K562 (cell line): ENCODE measurements around the gene KCNK4. TPM values are rescaled to one million over a fixed set of nuclear protein-coding genes. Genes with fewer than 3 reads are reported as not detected.

Experiments
- ATAC-seq: fragments of 200-7000 bp; cut with Tn5 transposase; 3 replicates; pipeline ENCODE4 v1.9.1; 2020; ENCODE audit warnings: moderate library complexity
- BruUV-seq: library from RNA; stranded (reverse); fragments of 400-500 nt; replicated peaks from 2 replicates; lab custom pipeline; 2021; lab: Mats Ljungman, UMichigan
- CTCF ChIA-PET: fragments of 300-600 bp; formaldehyde crosslinking; extraction: SDS; loops from one replicate; lab custom pipeline; 2021; ENCODE audit warnings: low intra/inter-chr PET ratio; lab: Yijun Ruan, JAX
- POLR2A ChIA-PET: fragments of 300-600, 350-650 bp; sonication (Branson Sonifier 250); formaldehyde crosslinking; extraction: SDS; loops from one replicate; lab custom pipeline; 2021; ENCODE audit warnings: antibody characterized with exemption, inconsistent platforms; lab: Yijun Ruan, JAX
- DNase-seq, 4 experiments: peaks; one replicate each; pipeline versions ENCODE4 v3.0.0 to v3.0.0-alpha.2; 2011 to 2018; ENCODE audit warnings: low spot score in 3 of 4, mixed read lengths in 3 of 4; ENCODE audit errors: extremely low read depth in 1 of 4
- FAIRE-seq: peaks from 2 replicates; lab custom pipeline; 2011; peaks lifted over from hg19 to GRCh38; lab: Jason Lieb, UNC
- H2AFZ ChIP-seq: 2 replicates; pipeline ENCODE4 v1.6.0; 2011; ENCODE audit warnings: low read depth, low read length, control low read depth, inconsistent platforms
- H3K27ac ChIP-seq: fragments of 200-600 bp; 3 replicates; pipeline ENCODE4 v1.8.0; 2011; ENCODE audit warnings: low read depth, mild to moderate bottlenecking, control low read depth, inconsistent platforms, low read length, moderate library complexity, mixed read lengths; ENCODE audit errors: extremely low read depth
- H3K27me3 ChIP-seq, 2 experiments: fragments of 300-600 bp in 1 of 2; 2 replicates in 1 of 2; 3 replicates in 1 of 2; pipeline versions ENCODE4 v1.6.0 to v1.8.0; 2011; ENCODE audit warnings: inconsistent platforms in 2 of 2, low read length in 2 of 2, mild to moderate bottlenecking in 1 of 2, mixed read lengths in 1 of 2, moderate library complexity in 1 of 2; ENCODE audit not compliant: control insufficient read depth in 2 of 2, insufficient read depth in 2 of 2
- H3K36me3 ChIP-seq: fragments of 300-600 bp; 3 replicates; pipeline ENCODE4 v1.8.0; 2011; ENCODE audit warnings: mild to moderate bottlenecking, low read length, inconsistent platforms; ENCODE audit not compliant: control insufficient read depth, insufficient read depth
- H3K4me1 ChIP-seq, 2 experiments: fragments of 200-600 bp in 1 of 2; replicated peaks in 1 of 2; 2 replicates in 1 of 2; 3 replicates in 1 of 2; pipeline versions ENCODE4 v1.5.1 to v1.8.0; 2011; ENCODE audit warnings: inconsistent platforms in 2 of 2, low read length in 2 of 2, mild to moderate bottlenecking in 1 of 2, mixed read lengths in 1 of 2, moderate library complexity in 1 of 2; ENCODE audit not compliant: control insufficient read depth in 2 of 2, insufficient read depth in 2 of 2
- H3K4me2 ChIP-seq: 2 replicates; pipeline ENCODE4 v1.6.1; 2011; ENCODE audit warnings: low read length, control low read depth, inconsistent platforms, mixed read lengths; ENCODE audit not compliant: insufficient read depth
- H3K4me3 ChIP-seq: fragments of 200-600 bp; sonication (generic), shearing (Covaris generic); 2 replicates; pipeline ENCODE4 v1.5.1; 2016; ENCODE audit warnings: control low read depth, inconsistent platforms
- H3K79me2 ChIP-seq: fragments of 200-600 bp; 3 replicates; pipeline ENCODE4 v1.8.0; 2011; ENCODE audit warnings: low read length, inconsistent platforms; ENCODE audit not compliant: control insufficient read depth, insufficient read depth
- H3K9ac ChIP-seq, 2 experiments: 2 replicates each; pipeline versions ENCODE4 v1.6.0 to v1.6.1; 2011; ENCODE audit warnings: low read depth in 2 of 2, low read length in 2 of 2, control low read depth in 1 of 2, inconsistent platforms in 1 of 2, mild to moderate bottlenecking in 1 of 2, mixed read lengths in 1 of 2; ENCODE audit not compliant: insufficient read depth in 1 of 2
- H3K9me1 ChIP-seq: one replicate; pipeline ENCODE4 v1.6.0; 2011; ENCODE audit warnings: inconsistent platforms, mild to moderate bottlenecking, low read length, moderate library complexity; ENCODE audit not compliant: control insufficient read depth, insufficient read depth
- H3K9me3 ChIP-seq: replicated peaks from 2 replicates; pipeline ENCODE4 v1.5.1; 2011; ENCODE audit warnings: low read depth, low read length, inconsistent platforms; ENCODE audit not compliant: control insufficient read depth, insufficient read depth
- H4K20me1 ChIP-seq: replicated peaks from 2 replicates; pipeline ENCODE4 v1.6.1; 2011; ENCODE audit warnings: low read length, inconsistent platforms, mixed read lengths; ENCODE audit not compliant: control insufficient read depth, insufficient read depth
- SIX5 ChIP-seq, 2 experiments: IDR thresholded peaks; 2 replicates each; pipeline ENCODE4 v1.6.1; 2011; ENCODE audit warnings: low read length in 2 of 2, borderline replicate concordance in 1 of 2, low read depth in 1 of 2, mild to moderate bottlenecking in 1 of 2, moderate library complexity in 1 of 2; ENCODE audit not compliant: insufficient read depth in 1 of 2
- TAF9B ChIP-seq: fragments of 450-650 bp; IDR thresholded peaks from 2 replicates; pipeline ENCODE4 v1.6.1; 2018; ENCODE audit warnings: mild to moderate bottlenecking; ENCODE audit not compliant: partially characterized antibody
- ZBTB33 ChIP-seq: sonication (generic); formaldehyde crosslinking; IDR thresholded peaks from 2 replicates; pipeline ENCODE4 v1.8.1; 2023; ENCODE audit warnings: mild to moderate bottlenecking, missing genetic modification reagents
- WGBS: fragments of 100-300 bp; shearing (Covaris generic); methylation state at CpG from one replicate; pipeline ENCODE4 v1.1.6; 2016; ENCODE audit warnings: low coverage, mixed read lengths; ENCODE audit not compliant: insufficient coverage; ENCODE audit errors: missing lambda C conversion rate; 5-methylcytosine and 5-hydroxymethylcytosine counted together
- in situ Hi-C: fragments of 300-500 bp; cut with MboI; formaldehyde crosslinking; loops from 4 replicates; pipeline ENCODE4 v1.15.0; 2018; ENCODE audit warnings: inconsistent platforms, mixed read lengths
- intact Hi-C: fragments of 100-400 bp; cut with micrococcal nuclease; formaldehyde crosslinking; loops from 2 replicates; pipeline ENCODE4 v1.14.2; 2022
- polyA plus RNA-seq, 8 experiments: library from polyadenylated mRNA; depleted of rRNA in 4 of 8; stranded (reverse) in 5 of 8; unstranded in 3 of 8; fragments of >200 nt; fragmentation: Nextera tagmentation in 2 of 8; fragmentation: Illumina TruSeq in 1 of 8; extraction: Ambion mirVana in 2 of 8; extraction: Trizol in 1 of 8; gene quantifications; 2 replicates each; pipeline versions ENCODE4 v1.2.1 to v1.2.3, GENCODE V29; 2011 to 2014; ENCODE audit warnings: inconsistent platforms in 1 of 8, missing spikeins in 1 of 8
- total RNA-seq, 7 experiments: library from RNA; depleted of rRNA in 6 of 7; stranded (reverse); fragments of >200 nt in 6 of 7; fragmentation: Illumina TruSeq in 2 of 7; extraction: Trizol in 2 of 7; gene quantifications; 2 replicates each; pipeline versions ENCODE4 v1.2.1 to v1.2.3, GENCODE V29; 2011 to 2021; ENCODE audit warnings: low replicate concordance in 1 of 7

Gene KCNK4
- total and polyA plus RNA-seq, 9 of the 15 experiments (the other 6 are each of a cell fraction or from before 2014, with no cell fraction given): not detected

DNA sequence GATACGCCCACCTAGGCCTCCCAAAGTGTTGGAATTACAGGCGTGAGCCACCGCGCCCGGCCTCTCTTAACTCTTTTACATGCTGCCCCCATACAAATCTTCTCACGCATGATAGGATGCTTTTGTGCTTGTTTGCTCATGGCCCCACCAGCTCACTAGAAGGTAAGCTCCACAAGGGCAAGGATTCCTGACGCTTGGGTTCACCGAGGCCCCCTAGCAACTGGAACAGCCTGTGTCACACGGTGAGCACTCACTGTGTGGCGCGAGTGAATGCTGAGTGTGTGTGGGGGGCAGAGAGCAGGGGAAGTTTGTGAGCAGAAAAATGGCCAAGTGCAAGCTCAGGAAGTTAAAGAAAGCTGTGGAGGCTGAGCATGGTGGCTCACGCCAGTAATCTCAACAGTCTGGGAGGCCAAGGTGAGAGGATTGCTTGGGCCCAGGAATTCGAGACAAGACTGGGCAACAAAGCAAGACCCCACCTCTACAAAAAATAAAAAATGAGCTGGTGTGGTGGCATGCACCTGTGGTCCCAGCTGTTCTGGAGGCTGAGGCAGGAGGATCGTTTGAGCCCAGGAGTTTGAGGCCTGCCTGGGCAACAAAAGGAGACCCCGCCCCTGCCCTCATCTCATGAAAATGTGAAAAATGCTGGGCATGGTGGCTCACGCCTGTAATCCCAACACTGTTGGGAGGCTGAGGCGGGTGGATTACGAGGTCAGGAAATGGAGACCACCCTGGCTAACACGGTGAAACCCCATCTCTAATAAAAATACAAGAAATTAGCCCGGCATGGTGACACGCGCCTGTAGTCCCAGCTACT, 8.9 kb upstream of the KCNK4 start:
- ChIA-PET POLR2A (interaction anchor here (0.7 to 5.1 kb wide), 4 partner anchors 12 to 76 kb away, joined by 3 to 54 read pairs (median 3); partner anchors contain the start of gene FERMT3), CTCF (no interaction called here)
- H3K9ac ChIP-seq: no peak overlapping the region; a peak in 1 of 4 replicates
- no TSS peak for BruUV-seq
- WGBS: 95% methylated on average over 22 of the region's 22 CpGs
- H2AFZ ChIP-seq: no peak overlapping the region
- H3K4me3 ChIP-seq: no peak overlapping the region
- no peaks in the 10 kb centered on the region for H4K20me1 ChIP-seq
- in situ Hi-C loops: no loop called here
- no peak for FAIRE-seq
- no peak for DNase-seq
- ATAC-seq: no peak
- H3K9me3 ChIP-seq: no peaks in the 10 kb centered on the region
- peaks cover 7 to 36% of the 10 kb centered on the region in 2 experiments; a peak in 4 of 5 replicates for H3K4me1 ChIP-seq
- no peaks in the 10 kb centered on the region for H3K27me3 ChIP-seq
- no peak overlapping the region for H3K4me2 ChIP-seq
- intact Hi-C loops: no loop called here
- TF ChIP-seq SIX5 (IDR thresholded peaks at IDR 0.05; ENCODE audit: borderline replicate concordance in 1 of 2, insufficient read depth in 1 of 2, low read depth in 1 of 2, low read length in 2 of 2) (no peak), ZBTB33 (0 out of 2 replicates have a peak, but pooled peaks have one; percentile 23), TAF9B (no peak)
- no peaks in the 10 kb centered on the region for H3K9me1 ChIP-seq
- peaks cover 11% of the 10 kb centered on the region; the same call in 1 of the 3 replicates for H3K36me3 ChIP-seq
- H3K27ac ChIP-seq: no peak overlapping the region
- peaks cover 12% of the 10 kb centered on the region; the same call in 2 of the 3 replicates for H3K79me2 ChIP-seq
